Measurements from ENCODE around the gene ZNF785. TPM values are rescaled to one million over a fixed set of nuclear protein-coding genes. Genes with fewer than 3 reads are reported as not detected.

ZNF785 gene
- total and polyA plus RNA-seq, 2 experiments from 2014 or later, result 4.9 to 7.1 TPM

GRCh38 chr16:30533146-30533522, 52.4 kb downstream of the ZNF785 start (continued):
- no peak for TF ChIP-seq EZH2phosphoT487 (IDR thresholded peaks at IDR 0.05; ENCODE audit: unreplicated experiment)

GRCh38 chr16:30532285-30533145, 53.0 kb downstream of the ZNF785 start:
- Histone ChIP-seq H3F3A (replicated peaks; ENCODE audit: low read depth) (peaks cover 23% of the 10 kb centered on the region), H3K36me3 (ENCODE audit: insufficient read depth) (no peaks in the 10 kb centered on the region), H3K79me2 (replicated peaks; ENCODE audit: insufficient read depth) (peaks cover 6% of the 10 kb centered on the region; the same call in 1 of the 2 replicates), H2AFZ (no peak overlapping the region), H3K27me3 (ENCODE audit: insufficient read depth) (no peaks in the 10 kb centered on the region), H3K9me2 (ENCODE audit: insufficient read depth) (no peaks in the 10 kb centered on the region), H3K27ac (ENCODE audit: low read depth) (no peak overlapping the region), H3K4me1 (ENCODE audit: insufficient read depth) (peaks cover 23% of the 10 kb centered on the region), H3K4me3 (peak overlapping the region; percentile 67; the same call in 1 of the 2 replicates), H3K4me2 (peak overlapping the region; percentile 82), H4K20me1 (replicated peaks; ENCODE audit: insufficient read depth) (no peaks in the 10 kb centered on the region)
- Mint-ChIP-seq H3K9me3 (no peaks in the 10 kb centered on the region), H3K36me3 (ENCODE audit: low read depth) (peaks cover 26% of the 10 kb centered on the region), H3K4me3 (peak overlapping the region; percentile 71), H3K27ac (peak overlapping the region; percentile 86; the same call in 1 of the 2 replicates), H3K27me3 (ENCODE audit: insufficient read depth, low read depth, poor library complexity) (peaks cover 17% of the 10 kb centered on the region), H3K4me1 (peaks cover 31% of the 10 kb centered on the region)
- ATAC-seq (no peak), DNase-seq (ENCODE audit: low spot score) (no peak)
- TF ChIP-seq ZNF331 (CRISPR knock-in tag; IDR thresholded peaks at IDR 0.05; ENCODE audit: low read depth) (no peak), EZH2 (IDR thresholded peaks at IDR 0.05; ENCODE audit: low read depth, unreplicated experiment) (no peak), REST (IDR thresholded peaks at IDR 0.05; ENCODE audit: unreplicated experiment) (no peak), NANOG (IDR thresholded peaks at IDR 0.05; ENCODE audit: borderline replicate concordance) (no peak), POLR2AphosphoS5 (IDR thresholded peaks at IDR 0.05; ENCODE audit: low read depth) (no peak), JUNB (IDR thresholded peaks at IDR 0.05; ENCODE audit: unreplicated experiment) (no peak), CREB1 (CRISPR knock-in tag; IDR thresholded peaks at IDR 0.05; ENCODE audit: low read depth) (no peak), CTCF (conservative IDR thresholded peaks at IDR 0.05; ENCODE audit: low read depth in 2 of 2) (no peak), ZNF114 (CRISPR knock-in tag; IDR thresholded peaks at IDR 0.05) (no peak), ZNF462 (CRISPR knock-in tag; IDR thresholded peaks at IDR 0.05) (no peak), EZH2phosphoT487 (IDR thresholded peaks at IDR 0.05; ENCODE audit: unreplicated experiment) (no peak), STAT1 (IDR thresholded peaks at IDR 0.05; ENCODE audit: unreplicated experiment) (no peak)
